Nephron (organoid): ENCODE data around the gene FGF9.

Source experiments
- H3K27ac Mint-ChIP-seq, 3 experiments: 2 replicates each; pipeline ENCODE4 v1.8.0; 2020; ENCODE audit warnings: mixed read lengths in 3 of 3, mild to moderate bottlenecking in 2 of 3, moderate library complexity in 1 of 3
- H3K27me3 Mint-ChIP-seq: 2 replicates; pipeline ENCODE4 v1.8.0; 2021; ENCODE audit warnings: low read depth, mild to moderate bottlenecking, moderate library complexity, mixed read lengths
- H3K36me3 Mint-ChIP-seq: 2 replicates; pipeline ENCODE4 v1.8.0; 2020; ENCODE audit warnings: low read depth, mixed read lengths
- H3K4me1 Mint-ChIP-seq: 2 replicates; pipeline ENCODE4 v1.8.0; 2020; ENCODE audit warnings: mixed read lengths
- H3K4me3 Mint-ChIP-seq, 3 experiments: 2 replicates each; pipeline ENCODE4 v1.8.0; 2020; ENCODE audit warnings: mild to moderate bottlenecking in 3 of 3, mixed read lengths in 3 of 3, moderate library complexity in 2 of 3
- H3K9me3 Mint-ChIP-seq: 2 replicates; pipeline ENCODE4 v1.8.0; 2020; ENCODE audit warnings: mixed read lengths
- CTCF ChIP-seq, 3 experiments: fragments of 200-600 bp; sonication (generic); IDR thresholded peaks; one replicate each; pipeline ENCODE4 v1.5.0; 2021; ENCODE audit warnings: antibody characterized with exemption in 3 of 3; ENCODE audit not compliant: unreplicated experiment in 3 of 3

FGF9 gene

GRCh38 chr13:21719463-21719862, 48.6 kb downstream of the FGF9 start:
- Mint-ChIP-seq H3K27ac (peak overlapping the region in 1 of 3 experiments; percentile 87), H3K27me3 (peaks cover 13% of the 10 kb centered on the region), H3K36me3 (no peaks in the 10 kb centered on the region), H3K4me3 (no peak overlapping the region), H3K4me1 (peaks cover 12% of the 10 kb centered on the region), H3K9me3 (no peaks in the 10 kb centered on the region)
- TF ChIP-seq CTCF (IDR thresholded peaks at IDR 0.05; ENCODE audit: unreplicated experiment in 3 of 3), result no peak

- TF ChIP-seq CTCF (IDR thresholded peaks at IDR 0.05; ENCODE audit: unreplicated experiment in 3 of 3), result no peak
- Mint-ChIP-seq H3K36me3 (peaks cover 5% of the 10 kb centered on the region), H3K4me3 (peak overlapping the region; percentile 2 to 20 (median 3)), H3K27me3 (peaks cover 18% of the 10 kb centered on the region), H3K4me1 (peaks cover 7% of the 10 kb centered on the region), H3K9me3 (peaks cover 10% of the 10 kb centered on the region), H3K27ac (peak overlapping the region; percentile 10 to 47 (median 40))
Measured at GRCh38 chr13:21723807-21724505, 53.1 kb downstream of the FGF9 start.

GRCh38 chr13:21730186-21730880, 59.5 kb downstream of the FGF9 start:
- Mint-ChIP-seq H3K4me1 (no peaks in the 10 kb centered on the region), H3K36me3 (peaks cover 5% of the 10 kb centered on the region), H3K4me3 (no peak overlapping the region), H3K27ac (no peak overlapping the region), H3K27me3 (peaks cover 8% of the 10 kb centered on the region), H3K9me3 (peaks cover 15% of the 10 kb centered on the region)
- TF ChIP-seq CTCF (IDR thresholded peaks at IDR 0.05; ENCODE audit: unreplicated experiment in 3 of 3), result no peak

- no peak for TF ChIP-seq CTCF (IDR thresholded peaks at IDR 0.05; ENCODE audit: unreplicated experiment in 3 of 3)
- no peak overlapping the region for H3K4me3 Mint-ChIP-seq
Measured at GRCh38 chr13:21733475-21734263, 62.8 kb downstream of the FGF9 start.

GRCh38 chr13:21734961-21735360, 64.1 kb downstream of the FGF9 start:
- peaks cover 5% of the 10 kb centered on the region for H3K9me3 Mint-ChIP-seq
- peaks cover 33% of the 10 kb centered on the region for H3K4me1 Mint-ChIP-seq
- no peak overlapping the region for H3K27ac Mint-ChIP-seq
- peaks cover 7% of the 10 kb centered on the region for H3K27me3 Mint-ChIP-seq
- no peaks in the 10 kb centered on the region for H3K36me3 Mint-ChIP-seq
- TF ChIP-seq CTCF (IDR thresholded peaks at IDR 0.05; ENCODE audit: unreplicated experiment in 3 of 3), result no peak
- H3K4me3 Mint-ChIP-seq, result no peak overlapping the region

More at GRCh38 chr13:21733475-21734263, 62.8 kb downstream of the FGF9 start:
- H3K36me3 Mint-ChIP-seq, result no peaks in the 10 kb centered on the region
- peaks cover 9% of the 10 kb centered on the region for H3K27me3 Mint-ChIP-seq
- H3K4me1 Mint-ChIP-seq, result peaks cover 20% of the 10 kb centered on the region
- H3K27ac Mint-ChIP-seq, result peak overlapping the region in 1 of 3 experiments; percentile 38
- H3K9me3 Mint-ChIP-seq, result peaks cover 6% of the 10 kb centered on the region
